ENCODE measurements around the gene CYP3A7. TPM values are rescaled to one million over a fixed set of nuclear protein-coding genes. Genes with fewer than 3 reads are reported as not detected.

The CYP3A7 gene
- not detected in 2 replicates for total RNA-seq

GRCh38 chr7:99734987-99735386, at the start of gene CYP3A7:
TSS of gene CYP3A7 (minus strand) at chr7:99735196. CDS start at chr7:99735093, 103 bp downstream.

GRCh38 chr7:99784007-99784406, 49.0 kb upstream of the CYP3A7 start, which contains the start of gene CYP3A4:
TSS of gene CYP3A4 (minus strand) at chr7:99784184. CDS start at chr7:99784081, 103 bp downstream.

GRCh38 chr7:99679400-99680191, 55.4 kb downstream of the CYP3A7 start, which contains the start of gene CYP3A5:
TSS of gene CYP3A5 (minus strand) at chr7:99679996. CDS start at chr7:99679896, 100 bp downstream.

Other genes with a start within 250 kb of the CYP3A7 start
- gene ZNF394, start 234.9 kb downstream of the CYP3A7 start, total RNA-seq = 22.6 and 46.6 TPM in 2 replicates
- 7.5 and 8.9 TPM in 2 replicates for gene ZKSCAN5, start 230.5 kb downstream of the CYP3A7 start, total RNA-seq
- 3.0 and 3.9 TPM in 2 replicates for gene FAM200A, start 183.1 kb downstream of the CYP3A7 start, total RNA-seq
- 21.4 and 22.1 TPM in 2 replicates for gene ZNF655, start 176.6 kb downstream of the CYP3A7 start, total RNA-seq
- gene TMEM225B, start 136.9 kb downstream of the CYP3A7 start, total RNA-seq = 0.15 TPM in 1 of 2 replicates, not detected in the other
- gene ZSCAN25, start 118.2 kb downstream of the CYP3A7 start, total RNA-seq = 6.7 and 16.0 TPM in 2 replicates
- not detected in 2 replicates for gene CYP3A5, start 55.2 kb downstream of the CYP3A7 start, total RNA-seq
- not detected in 2 replicates for gene CYP3A4, start 49.0 kb upstream of the CYP3A7 start, total RNA-seq
- gene CYP3A43, start 92.8 kb upstream of the CYP3A7 start, total RNA-seq = not detected in 2 replicates
- gene OR2AE1, start 141.8 kb upstream of the CYP3A7 start, total RNA-seq = not detected in 2 replicates
- gene TRIM4, start 184.3 kb upstream of the CYP3A7 start, total RNA-seq = 24.0 and 25.8 TPM in 2 replicates
- not detected in 2 replicates for gene GJC3, start 194.4 kb upstream of the CYP3A7 start, total RNA-seq
- not detected in 2 replicates for gene AZGP1, start 240.8 kb upstream of the CYP3A7 start, total RNA-seq